ENCODE data around the gene SRSF10.
"Not testable (repeated sequence)": the region's sequence is repeated elsewhere in the genome, so short reads cannot be mapped to it uniquely, and the experiment has no call there.

Gene SRSF10

GRCh38 chr1:23979881-23980727, at the start of gene SRSF10:
Gene SRSF10 (minus strand): TSS chr1:23980327. CDS start chr1:23980255, 72 bp downstream.
- DNase-seq, result peak; percentile 97

- no peak for DNase-seq
These were observed 47.8 kb upstream of the SRSF10 start for GRCh38 chr1:24027838-24028468.

GRCh38 chr1:24022581-24023361, 42.6 kb upstream of the SRSF10 start:
- no peak for DNase-seq

GRCh38 chr1:24021403-24022266, 41.5 kb upstream of the SRSF10 start:
- no peak for DNase-seq

GRCh38 chr1:24020470-24020869, 40.3 kb upstream of the SRSF10 start:
- no peak for DNase-seq

- DNase-seq, result no peak
These were observed 39.9 kb upstream of the SRSF10 start for GRCh38 chr1:24020025-24020424.

GRCh38 chr1:24018611-24019580, 38.8 kb upstream of the SRSF10 start:
- no peak for DNase-seq

- DNase-seq, result no peak
These were observed 35.4 kb upstream of the SRSF10 start for GRCh38 chr1:24015221-24016210.

- DNase-seq, result not testable (repeated sequence)
These were observed 32.8 kb upstream of the SRSF10 start for GRCh38 chr1:24012878-24013277.

- DNase-seq, result no peak
These were observed 30.5 kb upstream of the SRSF10 start for GRCh38 chr1:24010650-24011049.

- no peak for DNase-seq
These were observed 29.3 kb upstream of the SRSF10 start for GRCh38 chr1:24009406-24009805.

GRCh38 chr1:24008574-24009184, 28.6 kb upstream of the SRSF10 start:
- not testable (repeated sequence) for DNase-seq

- DNase-seq, result no peak
These were observed 27.0 kb upstream of the SRSF10 start for GRCh38 chr1:24007079-24007478.

GRCh38 chr1:24005163-24005562, 25.0 kb upstream of the SRSF10 start:
- no peak for DNase-seq

GRCh38 chr1:24004132-24004531, 24.0 kb upstream of the SRSF10 start:
- DNase-seq, result no peak

- no peak for DNase-seq
These were observed 23.3 kb upstream of the SRSF10 start for GRCh38 chr1:24003331-24003972.

GRCh38 chr1:24002695-24003094, 22.6 kb upstream of the SRSF10 start:
- no peak for DNase-seq

GRCh38 chr1:23999156-23999671, 19.1 kb upstream of the SRSF10 start:
- DNase-seq, result no peak

GRCh38 chr1:23997812-23998211, 17.7 kb upstream of the SRSF10 start:
- DNase-seq, result no peak
